ENCODE measurements around the gene DEPDC5. TPM values are rescaled to one million over a fixed set of nuclear protein-coding genes. Genes with fewer than 3 reads are reported as not detected.

Gene DEPDC5
- polyA plus RNA-seq, 1 donor: 11.5 TPM

- DNase-seq: no peak
Measured at GRCh38 chr22:31852691-31853421, 99.0 kb downstream of the DEPDC5 start.

DNA sequence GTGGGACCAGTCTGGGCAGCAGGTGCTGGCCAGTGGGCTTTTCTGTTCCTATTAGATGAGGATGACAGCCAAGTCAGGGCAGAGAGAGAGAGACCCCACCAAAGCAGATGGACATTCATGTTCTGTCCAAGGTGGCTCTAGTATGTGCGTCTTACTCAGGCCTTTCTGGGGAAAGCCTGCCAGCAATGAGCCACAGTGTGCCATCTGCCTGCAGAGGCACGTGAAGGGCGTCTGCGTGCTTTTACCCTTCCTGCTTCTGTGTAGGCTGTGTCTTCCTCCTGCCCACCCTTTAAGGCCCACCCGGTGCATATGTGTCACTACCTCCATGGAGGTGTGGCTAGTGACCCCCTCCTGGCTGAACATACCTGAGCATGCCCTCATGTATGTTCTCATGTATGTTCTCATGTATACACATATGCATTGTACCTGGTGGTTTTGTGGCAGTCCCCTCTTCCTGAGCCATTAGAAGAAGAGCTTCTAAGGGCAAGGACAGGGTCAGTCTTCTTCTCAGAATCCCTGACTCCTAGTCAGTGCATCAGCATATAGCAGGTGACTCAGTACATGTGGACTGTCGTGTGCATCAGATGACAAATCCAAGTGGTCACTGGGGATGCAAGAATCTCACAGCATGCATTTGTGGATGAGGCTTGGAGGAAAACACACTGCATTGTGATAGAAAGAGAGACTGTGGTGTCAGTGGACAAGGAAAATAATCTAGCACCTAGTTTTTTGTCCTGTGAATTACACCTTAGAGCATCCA, 100.1 kb downstream of the DEPDC5 start:
- no peak for DNase-seq

DNA sequence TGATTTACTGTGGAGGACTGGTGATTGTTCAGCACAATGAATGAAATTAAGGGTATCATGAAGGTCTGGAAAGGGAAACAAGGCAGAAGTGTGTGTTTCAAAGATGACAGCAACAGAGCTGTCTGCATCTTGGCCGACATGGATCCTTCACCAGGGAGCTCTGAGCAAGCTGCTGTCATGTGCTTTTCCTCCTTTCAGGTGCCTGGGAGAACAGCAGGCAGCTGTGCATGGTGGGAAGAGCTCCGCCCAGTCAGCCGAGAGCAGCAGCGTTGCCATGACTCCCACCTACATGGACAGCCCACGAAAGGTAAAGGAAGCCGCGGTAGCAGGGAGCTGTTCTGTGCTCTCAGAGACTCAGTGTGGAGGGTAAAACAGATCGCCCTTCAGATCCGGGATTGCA, 103.4 kb downstream of the DEPDC5 start:
- no peak for DNase-seq

DNA sequence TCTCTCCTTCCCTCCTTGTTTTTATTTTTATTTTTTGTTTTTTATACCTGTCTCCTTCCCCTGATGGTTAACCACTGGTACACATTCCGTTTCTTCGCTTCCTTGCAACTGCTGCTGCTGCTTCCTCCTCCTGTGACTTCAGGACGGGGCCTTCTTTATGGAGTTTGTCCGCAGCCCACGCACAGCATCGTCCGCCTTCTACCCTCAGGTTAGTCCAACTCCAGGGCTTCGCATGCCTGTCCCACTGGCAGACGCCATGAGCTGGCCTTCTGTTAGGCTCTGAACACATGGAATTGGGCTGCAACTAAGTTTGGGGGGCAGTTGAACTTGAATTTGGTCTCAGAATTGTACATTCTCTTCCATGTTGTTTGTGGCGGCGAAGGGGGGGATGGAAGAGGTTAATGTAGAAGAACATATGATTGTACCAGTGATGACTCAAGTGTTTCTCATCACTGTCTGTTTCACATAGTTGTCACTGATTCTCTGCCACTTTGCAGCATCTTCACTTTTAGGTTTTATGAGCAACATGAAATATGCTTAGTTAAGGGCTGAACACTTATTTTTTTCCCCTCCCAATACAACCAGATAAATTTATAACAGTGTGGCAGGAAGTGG, 107.5 kb downstream of the DEPDC5 start:
- no peak for DNase-seq

- no peak for DNase-seq
Measured at GRCh38 chr22:31866918-31867317, 113.1 kb downstream of the DEPDC5 start.

DNA sequence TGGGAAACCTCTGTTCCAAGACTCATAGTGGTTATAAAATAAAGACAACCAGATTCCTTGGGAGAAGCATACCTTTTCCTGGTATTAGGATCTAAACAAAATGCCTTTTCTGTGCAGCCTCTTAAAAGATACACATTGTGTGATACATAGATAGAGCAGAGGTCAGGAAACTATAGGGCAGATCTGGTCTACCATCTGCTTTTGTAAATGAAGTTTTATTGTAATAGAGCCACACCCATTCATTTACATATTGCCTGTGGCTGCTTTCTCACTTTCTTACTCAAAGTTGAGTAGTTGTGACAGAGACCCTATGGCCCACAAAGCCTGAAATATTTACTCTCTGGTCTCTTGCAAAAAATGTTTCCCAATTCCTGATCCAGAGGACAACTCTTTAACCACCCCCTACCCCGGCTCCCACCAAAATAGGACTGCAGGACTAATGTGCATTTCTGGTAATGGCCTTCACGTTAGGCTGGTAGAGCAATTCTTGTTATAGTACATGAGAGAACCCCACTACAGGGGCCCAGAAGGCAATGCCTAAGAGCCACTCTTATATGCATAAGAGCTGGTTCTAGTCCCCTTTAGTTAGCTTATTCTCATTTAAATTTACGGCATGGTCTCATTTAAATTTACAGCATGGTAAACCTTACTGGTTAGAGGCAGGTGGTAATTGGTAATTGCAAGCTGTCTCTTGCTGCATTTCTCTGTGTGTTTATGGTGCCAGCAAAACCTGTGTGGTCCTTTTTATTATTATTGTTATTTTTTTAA, 113.8 kb downstream of the DEPDC5 start:
- no peak for DNase-seq

- DNase-seq: no peak
Measured at GRCh38 chr22:31869739-31870138, 115.9 kb downstream of the DEPDC5 start.

- no peak for DNase-seq
Measured at GRCh38 chr22:31870890-31871289, 117.1 kb downstream of the DEPDC5 start.

DNA sequence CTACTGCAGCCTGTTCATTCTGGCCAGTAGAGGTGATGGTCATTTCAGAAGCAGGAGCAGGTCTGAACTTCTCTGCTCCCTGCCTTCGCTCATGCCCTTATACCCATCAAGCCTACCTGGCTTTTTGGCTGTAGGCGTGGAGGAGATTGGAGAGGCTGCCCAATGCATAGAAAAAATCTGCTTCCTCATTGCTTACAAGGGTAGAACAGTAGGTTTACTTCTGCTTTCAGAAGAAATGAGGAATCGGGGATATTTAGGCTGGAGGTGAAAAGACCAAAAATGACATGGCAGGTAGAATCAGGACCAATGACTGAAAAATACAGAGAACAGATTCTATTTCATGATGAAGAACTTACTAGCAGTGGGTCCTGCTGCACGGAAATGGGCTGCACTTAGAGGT, 117.7 kb downstream of the DEPDC5 start:
- no peak for DNase-seq

DNA sequence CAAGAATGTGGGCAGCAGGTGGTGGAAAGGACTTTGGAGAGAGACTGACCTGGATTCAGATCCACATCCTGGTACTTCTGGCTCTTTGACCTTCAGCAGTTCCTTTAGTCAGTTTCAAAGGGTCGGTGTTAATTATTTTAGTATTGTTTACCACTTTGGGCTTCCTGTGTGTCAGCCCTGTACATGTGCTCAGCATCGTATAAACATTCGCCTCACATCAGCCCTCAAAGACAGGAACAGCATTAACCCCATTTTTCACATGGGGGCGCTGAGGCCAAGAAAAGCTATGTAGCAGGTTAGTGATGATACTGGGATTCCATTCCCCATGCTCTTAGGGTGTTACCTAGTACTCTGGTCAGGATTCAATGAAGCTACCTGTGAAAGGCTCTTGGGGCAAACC, 118.4 kb downstream of the DEPDC5 start:
- DNase-seq: no peak

GRCh38 chr22:31874821-31875220, 121.0 kb downstream of the DEPDC5 start:
- no peak for DNase-seq

DNA sequence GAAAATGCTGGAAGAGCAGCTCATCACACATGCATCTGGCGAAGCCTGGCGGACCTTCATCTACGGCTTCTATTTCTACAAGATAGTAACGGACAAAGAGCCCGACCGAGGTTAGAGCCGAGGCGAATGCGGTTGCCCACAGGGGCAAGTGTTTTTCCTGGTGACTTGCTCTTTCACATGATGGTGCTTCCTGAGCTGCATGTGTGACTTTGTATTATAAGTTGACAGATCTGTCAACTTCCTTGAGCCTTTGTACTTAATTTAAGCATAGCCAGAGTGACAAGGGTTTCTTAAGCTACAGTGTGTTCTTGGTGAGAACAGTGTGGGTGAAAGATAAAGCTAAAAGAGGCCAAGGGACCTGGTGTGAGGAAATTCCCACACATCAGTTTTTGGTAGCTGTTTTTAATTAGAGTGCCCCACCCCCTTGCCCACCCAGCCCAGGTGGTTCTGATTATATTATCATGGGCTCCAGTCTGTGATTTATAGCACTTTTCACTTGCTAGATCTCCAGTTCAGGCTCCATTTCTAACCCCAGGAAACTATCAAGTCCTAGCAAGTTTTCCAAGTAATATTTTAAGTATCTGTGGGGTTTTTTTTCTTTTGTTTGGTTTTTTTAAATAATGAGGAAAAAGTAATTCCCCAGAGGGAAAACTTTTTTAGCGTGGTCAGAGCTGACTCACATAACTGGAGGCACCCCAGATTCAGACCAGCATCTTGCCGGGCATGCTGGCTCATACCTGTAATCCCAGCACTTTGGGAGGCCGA, 122.5 kb downstream of the DEPDC5 start:
- DNase-seq: no peak

DNA sequence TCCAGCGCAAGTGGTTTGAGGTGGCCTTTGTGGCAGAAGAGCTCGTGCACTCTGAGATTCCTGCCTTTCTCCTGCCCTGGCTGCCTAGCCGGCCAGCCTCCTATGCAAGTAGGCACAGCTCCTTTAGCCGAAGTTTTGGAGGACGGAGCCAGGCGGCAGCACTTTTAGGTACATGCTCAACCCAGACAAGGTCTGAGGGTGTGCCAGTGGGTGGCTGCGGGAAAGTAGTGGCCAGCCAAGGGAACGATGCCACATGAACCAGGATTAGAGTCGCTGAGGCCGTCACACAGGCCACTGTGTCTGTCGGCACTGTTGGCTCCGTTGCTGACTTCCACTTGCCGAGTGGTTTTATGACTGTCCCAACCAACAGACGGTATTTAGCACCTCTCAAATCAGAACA, 125.8 kb downstream of the DEPDC5 start:
- no peak for DNase-seq

- no peak for DNase-seq
Measured at GRCh38 chr22:31881200-31881599, 127.4 kb downstream of the DEPDC5 start.

DNA sequence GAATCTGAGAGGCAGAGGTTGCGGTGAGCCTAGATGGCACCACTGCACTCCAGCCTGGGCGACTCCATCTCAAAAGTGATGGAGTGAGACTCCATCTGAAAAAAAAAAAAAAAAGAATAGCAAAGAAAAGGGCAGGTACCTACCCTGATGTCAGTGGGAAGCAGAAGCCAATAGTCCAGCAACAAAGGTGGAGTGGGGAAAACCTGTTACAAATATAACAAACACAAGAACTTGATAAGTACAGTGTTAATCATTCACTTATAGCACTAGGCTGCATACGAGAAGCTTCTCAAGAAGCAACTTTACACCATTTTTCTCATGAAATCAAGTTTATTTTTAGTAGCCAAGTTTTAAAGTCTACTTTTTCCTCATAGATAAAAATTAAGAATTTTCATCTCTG, 128.0 kb downstream of the DEPDC5 start:
- no peak for DNase-seq

DNA sequence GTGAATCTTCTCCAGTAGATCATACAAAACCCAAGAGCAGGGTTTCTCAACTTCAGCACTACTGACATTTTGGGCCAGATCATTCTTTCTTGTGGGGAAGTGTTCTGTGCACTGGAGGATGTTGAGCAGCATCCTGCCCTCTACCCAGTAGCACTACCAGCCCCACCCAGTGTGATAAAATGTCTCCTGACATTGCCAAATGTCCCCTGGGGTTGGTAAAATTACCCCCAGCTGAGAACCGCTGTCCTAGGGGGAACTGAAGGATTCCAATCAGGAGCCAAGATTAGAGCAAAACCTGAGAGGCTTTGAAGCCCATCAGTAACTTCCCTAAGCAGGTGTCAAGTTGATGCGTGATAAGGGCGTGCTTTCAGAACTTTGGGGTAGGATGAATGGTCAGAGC, 129.2 kb downstream of the DEPDC5 start:
- DNase-seq: no peak

DNA sequence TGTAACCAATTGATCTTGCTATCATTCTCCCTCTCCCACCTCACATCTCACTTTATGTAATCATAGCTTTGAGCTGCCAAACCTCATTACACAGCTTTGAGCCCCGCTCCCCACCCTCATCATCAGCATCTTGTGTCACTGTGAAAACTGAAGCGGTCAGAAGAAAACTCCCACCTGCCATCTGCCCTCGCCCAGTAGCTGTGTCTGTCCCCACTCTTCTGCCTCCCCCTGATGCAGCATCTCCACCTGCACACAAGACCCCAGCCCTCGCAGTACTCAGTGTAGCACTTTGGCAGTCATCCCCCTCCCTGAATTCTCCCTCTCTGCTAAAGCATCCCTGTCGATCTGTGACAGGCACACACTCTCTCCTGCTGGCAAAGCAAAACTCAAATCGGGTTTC, 130.2 kb downstream of the DEPDC5 start:
- DNase-seq: no peak

DNA sequence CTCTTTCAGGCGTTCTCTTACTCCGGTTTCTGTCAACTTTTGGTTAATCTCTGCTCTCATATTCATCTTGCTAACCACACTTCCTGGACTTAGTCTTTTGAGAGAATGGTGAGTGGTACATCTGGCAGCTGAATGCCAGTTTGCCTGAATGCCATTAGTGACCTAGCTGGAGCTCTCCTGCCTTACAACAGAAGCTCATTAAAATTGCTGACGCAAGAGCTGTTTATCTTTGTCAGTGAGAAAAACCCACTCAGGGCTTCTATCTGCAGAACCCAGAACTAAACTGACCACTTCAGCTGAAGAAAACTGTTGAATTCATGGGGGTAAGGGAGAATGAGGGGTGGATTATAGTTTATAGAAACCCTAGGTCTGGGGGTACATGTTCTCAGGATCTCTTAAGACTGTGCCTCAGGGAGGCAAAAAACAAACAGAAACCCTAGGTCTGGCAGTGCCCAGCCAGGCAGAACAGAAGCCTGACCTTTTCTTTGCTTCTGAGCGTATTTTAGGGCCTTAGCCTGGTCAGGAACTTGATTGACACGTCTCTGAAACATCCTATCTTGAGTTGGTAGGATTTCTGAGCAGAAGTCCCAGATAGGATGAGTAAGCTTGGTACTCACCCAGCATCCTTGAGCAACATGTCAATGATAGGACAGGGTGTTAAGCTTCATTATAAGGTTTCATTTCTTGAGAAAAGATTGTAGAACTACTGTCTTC, 137.7 kb downstream of the DEPDC5 start:
- DNase-seq: no peak

GRCh38 chr22:31892080-31892433, 138.2 kb downstream of the DEPDC5 start:
- DNase-seq: no peak

- DNase-seq: no peak
Measured at GRCh38 chr22:31893460-31893859, 139.6 kb downstream of the DEPDC5 start.

GRCh38 chr22:31895411-31896123, 141.7 kb downstream of the DEPDC5 start:
- DNase-seq: no peak

All from hindlimb muscle (tissue), 1 donor.